ENCODE results near the gene TBX4. TPM values are rescaled to one million over a fixed set of nuclear protein-coding genes. Genes with fewer than 3 reads are reported as not detected.
"Not testable (repeated sequence)": the region's sequence is repeated elsewhere in the genome, so short reads cannot be mapped to it uniquely, and the experiment has no call there.

Gene TBX4
- total RNA-seq, 2 donors from 2014 or later = not detected

DNA sequence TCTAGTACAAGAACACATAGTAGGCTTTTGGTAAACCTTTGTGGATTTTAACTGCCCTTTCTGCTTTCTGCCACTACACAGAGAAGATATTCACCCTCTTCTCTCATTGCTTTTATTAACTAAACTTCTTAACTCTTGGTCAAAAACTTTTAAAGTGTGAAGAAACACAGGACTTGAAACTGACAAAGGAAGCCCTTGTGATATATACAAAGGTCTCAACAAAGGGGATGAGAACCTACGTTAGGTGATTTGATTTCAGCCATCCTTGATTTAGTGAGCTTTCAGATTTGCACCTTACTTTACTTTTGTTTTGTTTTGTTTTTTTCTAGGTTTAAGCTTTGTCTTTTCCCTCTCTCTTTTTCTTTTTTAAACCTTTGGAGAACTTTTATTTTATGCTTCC, 66.9 kb downstream of the TBX4 start:
- Histone ChIP-seq H3K27ac (no peak overlapping the region), H3K36me3 (no peaks in the 10 kb centered on the region), H3K27me3 (no peaks in the 10 kb centered on the region), H3K4me1 (no peaks in the 10 kb centered on the region), H3K4me3 (no peak overlapping the region), H3K9me3 (no peaks in the 10 kb centered on the region)
- DNase-seq (ENCODE audit: low spot score) = no peak
- TF ChIP-seq, protein P1, sequence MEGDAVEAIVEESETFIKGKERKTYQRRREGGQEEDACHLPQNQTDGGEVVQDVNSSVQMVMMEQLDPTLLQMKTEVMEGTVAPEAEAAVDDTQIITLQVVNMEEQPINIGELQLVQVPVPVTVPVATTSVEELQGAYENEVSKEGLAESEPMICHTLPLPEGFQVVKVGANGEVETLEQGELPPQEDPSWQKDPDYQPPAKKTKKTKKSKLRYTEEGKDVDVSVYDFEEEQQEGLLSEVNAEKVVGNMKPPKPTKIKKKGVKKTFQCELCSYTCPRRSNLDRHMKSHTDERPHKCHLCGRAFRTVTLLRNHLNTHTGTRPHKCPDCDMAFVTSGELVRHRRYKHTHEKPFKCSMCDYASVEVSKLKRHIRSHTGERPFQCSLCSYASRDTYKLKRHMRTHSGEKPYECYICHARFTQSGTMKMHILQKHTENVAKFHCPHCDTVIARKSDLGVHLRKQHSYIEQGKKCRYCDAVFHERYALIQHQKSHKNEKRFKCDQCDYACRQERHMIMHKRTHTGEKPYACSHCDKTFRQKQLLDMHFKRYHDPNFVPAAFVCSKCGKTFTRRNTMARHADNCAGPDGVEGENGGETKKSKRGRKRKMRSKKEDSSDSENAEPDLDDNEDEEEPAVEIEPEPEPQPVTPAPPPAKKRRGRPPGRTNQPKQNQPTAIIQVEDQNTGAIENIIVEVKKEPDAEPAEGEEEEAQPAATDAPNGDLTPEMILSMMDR (IDR thresholded peaks at IDR 0.05) = no peak

DNA sequence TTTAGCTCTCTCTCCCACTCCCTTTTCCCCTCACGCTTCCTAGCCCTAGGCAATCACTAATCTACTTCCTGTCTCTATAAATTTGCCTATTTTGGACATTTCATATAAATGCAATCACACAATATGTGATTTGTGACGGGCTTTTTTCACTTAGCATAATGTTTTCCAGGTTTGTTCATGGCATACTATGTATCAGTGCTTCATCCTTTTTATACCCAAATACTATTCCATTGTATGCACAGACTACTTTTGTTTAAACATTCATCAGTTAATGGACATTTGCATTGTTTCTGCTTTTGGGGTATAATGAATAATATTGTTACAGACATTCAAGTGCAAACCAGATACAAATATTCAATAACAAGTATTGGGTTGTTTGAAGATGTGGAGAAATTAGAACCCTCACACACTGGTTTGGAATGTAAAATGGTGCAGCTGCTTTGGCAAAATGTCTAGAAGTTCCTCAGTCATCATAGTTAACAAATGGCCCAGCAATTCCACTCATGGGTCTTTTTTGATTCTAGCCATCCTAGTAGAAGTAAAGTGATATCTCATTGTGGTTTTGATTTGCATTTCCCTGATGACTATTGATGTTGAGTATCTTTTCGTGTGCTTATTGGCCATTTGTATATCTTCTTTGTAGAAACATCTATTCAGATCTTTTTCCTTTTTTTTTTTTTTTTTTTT, 67.7 kb downstream of the TBX4 start:
- Histone ChIP-seq H3K9me3 (no peaks in the 10 kb centered on the region), H3K36me3 (no peaks in the 10 kb centered on the region), H3K4me3 (no peak overlapping the region), H3K27me3 (no peaks in the 10 kb centered on the region), H3K27ac (no peak overlapping the region), H3K4me1 (no peaks in the 10 kb centered on the region)
- DNase-seq (ENCODE audit: low spot score) = no peak
- TF ChIP-seq, protein P1 (IDR thresholded peaks at IDR 0.05) = no peak

DNA sequence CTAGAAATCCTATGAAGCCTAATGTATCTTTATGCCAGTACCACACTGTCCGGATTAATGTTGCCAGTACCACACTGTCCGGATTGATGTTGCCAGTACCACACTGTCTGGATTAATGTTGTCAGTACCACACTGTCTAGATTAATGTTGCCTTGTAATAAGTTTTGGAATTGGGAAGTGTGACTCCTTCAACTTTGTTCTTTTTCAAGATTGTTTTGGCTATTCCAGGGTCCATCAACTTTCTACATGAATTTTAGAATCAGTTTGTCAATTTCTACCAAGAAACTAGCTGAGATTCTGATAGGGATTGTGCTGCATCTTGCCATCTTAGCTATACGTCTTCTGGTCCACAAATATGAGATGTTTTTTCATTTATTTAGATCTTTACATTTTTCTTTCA, 68.7 kb downstream of the TBX4 start:
- no peaks in the 10 kb centered on the region for H3K4me1 ChIP-seq

DNA sequence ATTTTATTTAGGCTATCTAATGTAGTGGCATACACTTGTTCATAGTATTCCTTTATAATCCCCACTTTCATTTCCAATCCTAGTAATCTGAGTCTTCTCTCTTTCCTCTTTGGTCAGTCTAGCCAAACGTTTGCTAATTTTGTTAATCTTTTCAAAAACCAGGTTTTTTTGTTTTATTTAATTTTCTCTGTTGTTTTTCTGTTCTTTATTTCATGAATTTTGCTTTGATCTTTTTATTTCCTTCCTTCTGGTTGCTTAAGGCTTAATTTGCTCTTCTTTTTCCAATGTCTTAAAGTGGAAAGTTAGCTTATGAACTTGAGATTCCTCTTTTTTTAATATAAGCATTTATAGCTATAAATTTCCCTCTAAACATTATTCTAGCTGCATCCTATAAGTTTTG, 69.9 kb downstream of the TBX4 start:
- no peak for DNase-seq (ENCODE audit: low spot score)
- Histone ChIP-seq H3K27me3 (no peaks in the 10 kb centered on the region), H3K27ac (no peak overlapping the region), H3K4me3 (no peak overlapping the region), H3K4me1 (no peaks in the 10 kb centered on the region), H3K9me3 (no peaks in the 10 kb centered on the region), H3K36me3 (no peaks in the 10 kb centered on the region)
- TF ChIP-seq, protein P1 (IDR thresholded peaks at IDR 0.05) = no peak

More for the DNA sequence above, 68.7 kb downstream of the TBX4 start:
- DNase-seq (ENCODE audit: low spot score) = no peak
- Histone ChIP-seq H3K27me3 (no peaks in the 10 kb centered on the region), H3K27ac (no peak overlapping the region), H3K9me3 (no peaks in the 10 kb centered on the region), H3K36me3 (no peaks in the 10 kb centered on the region), H3K4me3 (no peak overlapping the region)
- TF ChIP-seq, protein P1 (IDR thresholded peaks at IDR 0.05) = no peak

DNA sequence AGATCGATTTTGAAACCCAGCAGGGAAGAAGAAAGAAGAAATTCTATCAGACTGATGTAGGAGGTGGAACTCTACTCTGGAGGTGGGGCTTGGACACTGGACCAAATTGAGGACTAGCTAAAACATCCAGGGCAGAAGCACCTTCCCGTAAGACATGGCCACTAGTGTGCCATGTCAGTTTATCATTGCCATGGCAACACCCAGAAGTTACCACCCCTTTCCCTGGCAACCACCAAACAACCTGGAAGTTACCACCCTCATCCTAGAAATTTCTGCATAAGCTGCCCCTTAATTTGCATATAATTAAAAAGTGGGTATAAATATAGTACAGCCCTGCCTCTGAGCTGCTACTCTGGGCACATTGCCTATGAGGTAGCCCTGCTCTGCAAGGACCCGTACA, 72.1 kb downstream of the TBX4 start:
- H3K4me1 ChIP-seq = no peaks in the 10 kb centered on the region
- no peaks in the 10 kb centered on the region for H3K36me3 ChIP-seq
- DNase-seq (ENCODE audit: low spot score) = no peak
- no peak overlapping the region for H3K4me3 ChIP-seq
- TF ChIP-seq, protein P1 (IDR thresholded peaks at IDR 0.05) = no peak
- H3K27ac ChIP-seq = no peak overlapping the region
- no peaks in the 10 kb centered on the region for H3K27me3 ChIP-seq
- H3K9me3 ChIP-seq = no peaks in the 10 kb centered on the region

DNA sequence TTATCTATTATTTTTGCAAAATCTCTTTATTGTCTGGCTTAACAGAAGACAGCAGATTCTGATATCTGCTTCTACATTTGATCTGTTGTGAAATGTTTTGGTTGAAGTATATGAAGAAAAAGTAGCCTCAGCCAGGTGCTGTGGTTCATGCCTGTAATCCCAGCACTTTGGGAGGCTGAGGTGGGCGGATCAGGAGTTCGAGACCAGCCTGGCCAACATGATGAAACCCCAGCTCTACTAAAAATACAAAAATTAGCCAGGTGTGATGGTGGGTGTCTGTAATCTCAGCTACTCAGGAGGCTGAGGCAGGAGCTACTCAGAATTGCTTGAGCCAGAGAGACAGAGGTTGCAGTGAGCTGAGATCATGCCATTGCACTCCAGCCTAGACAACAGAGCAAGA, 75.2 kb downstream of the TBX4 start:
- not testable (repeated sequence) for H3K9me3 ChIP-seq; H3K27me3 ChIP-seq; DNase-seq (ENCODE audit: low spot score); H3K4me1 ChIP-seq; H3K36me3 ChIP-seq; H3K4me3 ChIP-seq; H3K27ac ChIP-seq

Measured in right atrium auricular region (tissue), 2 donors.